MV-4-11 (cell line): ENCODE results near the gene STAT3.
"Not testable (repeated sequence)": the region's sequence is repeated elsewhere in the genome, so short reads cannot be mapped to it uniquely, and the experiment has no call there.

Source experiments
- DNase-seq: peaks from one replicate; lab custom pipeline; 2025; lab: John Stamatoyannopoulos, UW

Gene STAT3

DNA sequence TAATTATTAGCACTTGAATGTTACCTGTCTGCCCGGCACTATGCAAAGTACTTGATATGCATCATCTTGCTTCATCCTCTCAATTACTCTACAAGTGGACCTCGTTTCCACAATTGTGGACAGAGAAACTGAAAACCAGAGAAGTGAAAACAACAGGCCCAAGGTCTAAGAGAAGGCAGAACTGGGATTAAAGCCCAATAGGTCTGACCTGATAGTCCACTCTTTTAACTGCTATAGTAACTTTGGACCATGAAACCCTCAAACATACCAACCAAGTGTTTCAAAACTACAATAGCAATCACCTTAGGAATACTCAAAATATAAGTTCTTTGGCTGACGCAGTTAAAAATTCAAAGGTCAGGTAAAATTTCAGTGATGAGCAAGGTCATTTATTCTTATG lies 7.3 kb downstream of the STAT3 start:
- DNase-seq, result no peak

DNA sequence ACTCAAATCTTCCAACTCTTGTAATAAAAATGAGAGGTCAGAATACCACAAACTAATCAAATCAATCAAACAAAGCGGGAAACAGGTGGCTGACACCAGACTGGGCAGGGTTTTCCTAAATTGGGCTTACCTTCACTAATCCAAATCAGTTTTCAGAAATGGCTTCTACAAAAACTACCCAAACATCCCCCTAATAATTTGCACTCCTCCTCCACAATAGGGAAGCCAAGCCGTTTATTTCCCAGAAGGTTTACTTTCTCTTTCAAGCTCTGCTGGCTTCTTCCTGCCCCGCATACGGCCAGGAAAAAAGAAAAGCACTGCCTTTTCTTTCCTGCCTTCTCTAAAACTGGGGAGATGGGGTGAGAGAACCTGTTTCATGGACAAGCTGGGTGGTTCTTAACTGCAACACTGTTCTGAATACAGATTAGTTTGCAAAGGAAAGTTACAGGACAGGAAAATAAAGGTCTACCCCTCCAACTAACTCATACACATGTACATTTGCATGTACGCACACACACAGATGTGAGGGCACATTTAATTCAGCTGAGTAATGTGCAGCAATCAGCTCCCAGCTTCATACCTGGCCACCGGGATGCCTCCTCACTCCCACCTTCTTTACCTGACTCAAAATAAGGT lies 9.2 kb downstream of the STAT3 start:
- no peak for DNase-seq

DNA sequence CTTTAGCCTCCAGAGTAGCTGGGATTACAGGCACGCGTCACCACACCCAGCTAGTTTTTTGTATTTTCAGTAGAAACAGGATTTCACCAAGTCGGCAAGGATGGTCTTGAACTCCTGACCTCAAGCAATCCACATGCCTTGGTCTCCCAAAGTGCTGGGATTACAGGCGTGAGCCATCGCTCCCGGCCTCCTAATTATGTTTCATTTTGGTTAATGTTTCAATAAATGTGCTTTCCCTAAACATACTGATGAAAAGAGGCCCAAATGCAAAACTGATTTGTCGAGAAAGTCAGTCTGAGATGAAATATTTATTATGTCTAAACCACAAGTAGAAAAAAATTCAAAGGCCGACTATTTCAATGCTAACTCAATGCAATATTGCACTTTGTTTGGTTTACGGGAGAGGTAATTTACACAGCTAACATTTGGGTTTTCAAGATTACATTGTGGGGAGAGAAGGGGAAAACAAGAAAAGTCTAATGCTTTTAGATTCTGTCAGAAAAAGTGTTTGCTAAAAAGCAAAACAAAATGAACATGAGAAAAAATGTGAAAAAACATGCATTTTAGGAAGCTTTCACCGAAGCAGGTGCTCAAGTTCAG lies 9.8 kb downstream of the STAT3 start:
- no peak for DNase-seq

DNA sequence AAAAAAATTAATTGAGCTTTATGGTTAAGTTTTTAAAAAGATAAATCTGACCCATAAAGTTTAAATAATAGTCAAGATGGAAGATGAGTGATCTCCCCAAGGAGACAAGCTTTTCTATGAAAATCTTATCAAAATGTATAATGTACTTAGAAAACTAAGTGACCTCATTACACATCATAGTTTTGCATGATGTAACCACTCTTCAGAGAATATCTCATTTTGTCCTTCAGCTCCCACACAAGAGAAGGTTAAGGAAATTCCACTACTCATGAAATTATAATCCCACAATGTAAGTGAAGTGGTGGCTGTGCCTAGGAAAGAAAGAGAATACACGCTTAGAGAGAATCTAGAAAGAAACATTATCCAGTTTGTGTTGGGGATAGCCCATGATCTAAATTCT lies 14.3 kb downstream of the STAT3 start:
- DNase-seq, result no peak

DNA sequence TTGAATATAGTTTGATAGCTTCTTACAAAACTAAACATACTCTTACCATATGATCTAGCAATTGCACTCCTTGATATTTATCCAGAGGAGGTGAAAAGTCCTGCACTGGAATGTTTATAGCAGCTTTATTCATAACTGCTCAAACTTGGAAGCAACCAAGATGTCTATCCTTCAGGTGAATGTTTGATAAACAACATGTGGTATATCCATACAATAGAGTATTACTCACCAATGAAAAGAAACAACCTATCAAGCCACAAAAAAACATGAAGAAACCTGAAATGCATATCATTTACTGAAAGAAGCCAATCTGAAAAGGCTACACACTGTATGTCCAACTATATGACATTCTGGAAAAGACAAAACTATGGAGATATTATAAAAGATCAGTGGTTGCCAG lies 16.1 kb downstream of the STAT3 start:
- no peak for DNase-seq

DNA sequence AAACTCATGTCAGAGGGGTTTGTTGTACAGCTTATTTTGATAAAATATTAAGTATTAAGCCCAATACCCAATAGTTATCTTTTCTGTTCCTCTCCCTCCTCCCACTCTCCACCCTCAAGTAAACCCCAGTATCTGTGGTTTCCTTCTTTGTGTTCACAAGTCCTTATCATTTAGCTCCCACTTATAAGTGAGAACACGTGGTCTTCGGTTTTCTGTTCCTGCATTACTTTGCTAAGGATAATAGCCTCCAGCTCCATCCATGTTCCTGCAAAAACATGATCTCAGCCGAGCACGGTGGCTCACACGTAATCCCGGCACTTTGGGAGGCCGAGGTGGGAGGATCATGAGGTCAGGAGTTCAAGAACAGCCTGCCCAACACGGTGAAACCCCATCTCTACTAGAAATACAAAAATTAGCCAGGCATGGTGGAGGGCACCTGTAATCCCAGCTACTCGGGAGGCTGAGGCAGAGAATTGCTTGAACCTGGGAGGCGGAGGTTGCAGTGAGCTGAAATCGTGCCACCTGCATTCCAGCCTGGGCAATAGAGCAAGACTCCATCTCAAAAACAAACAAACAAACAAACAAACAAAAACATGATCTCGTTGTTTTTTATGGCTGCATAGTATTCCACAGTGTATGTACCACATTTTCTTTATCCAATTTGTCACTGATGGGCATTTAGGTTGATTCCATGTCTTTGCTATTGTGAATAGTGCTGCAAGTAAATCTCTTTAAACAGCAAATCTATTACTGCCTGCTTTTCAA lies 19.3 kb downstream of the STAT3 start:
- not testable (repeated sequence) for DNase-seq

DNA sequence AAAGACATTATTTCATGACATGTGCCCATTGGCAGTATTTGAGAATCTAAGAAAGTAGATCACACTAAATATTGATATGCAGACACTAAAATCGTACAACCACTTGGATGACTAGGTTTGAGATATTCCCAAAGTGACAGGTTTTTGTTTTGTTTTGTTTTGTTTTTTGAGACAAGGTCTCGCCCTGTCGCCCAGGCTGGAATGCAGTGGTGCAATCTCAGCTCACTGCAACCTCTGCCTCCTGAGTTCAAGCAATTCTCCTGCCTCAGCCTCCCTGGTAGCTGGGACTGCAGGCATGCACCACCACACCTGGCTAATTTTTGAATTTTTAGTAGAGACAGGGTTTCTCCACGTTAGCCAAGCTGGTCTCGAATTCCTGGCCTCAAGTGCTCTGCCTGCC lies 19.9 kb downstream of the STAT3 start:
- not testable (repeated sequence) for DNase-seq

DNA sequence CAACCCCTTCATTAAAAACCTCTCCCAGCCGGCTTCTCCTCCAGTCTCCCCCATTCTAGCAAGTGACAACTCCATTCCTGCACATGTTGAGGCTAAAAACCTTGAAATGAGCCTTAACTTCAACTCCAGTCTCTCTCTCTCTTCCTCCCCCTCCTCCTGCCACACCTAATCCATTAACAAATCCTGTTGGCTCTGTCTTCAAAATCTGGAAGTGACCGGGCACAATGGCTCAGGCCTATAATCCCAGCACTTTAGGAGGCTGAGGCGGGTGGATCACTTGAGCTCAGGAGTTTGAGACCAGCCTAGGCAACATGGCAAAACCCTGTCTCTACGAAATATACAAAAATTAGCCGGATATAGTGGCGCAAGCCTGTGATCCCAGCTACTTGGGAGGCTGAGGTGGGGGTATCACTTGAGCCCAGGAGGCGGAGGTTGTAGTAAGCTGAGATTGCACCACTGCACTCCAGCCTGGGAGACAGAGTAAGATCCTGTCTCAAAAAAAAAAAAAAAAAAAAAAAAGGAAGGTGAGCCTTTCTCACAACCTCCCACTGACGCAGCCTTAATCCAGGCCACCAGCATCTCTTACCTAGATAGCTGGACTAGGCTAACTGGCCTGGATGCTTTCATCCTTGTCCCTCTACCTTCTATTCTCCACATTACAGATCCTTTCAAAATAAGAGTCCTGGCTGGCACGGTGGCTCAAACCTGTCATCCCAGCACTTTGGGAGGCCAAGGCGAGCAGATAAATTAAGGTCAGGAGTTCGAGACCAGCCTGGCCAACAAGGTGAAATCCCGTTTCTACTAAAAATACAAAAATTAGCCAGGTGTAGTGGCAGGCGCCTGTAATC lies 21.8 kb downstream of the STAT3 start:
- not testable (repeated sequence) for DNase-seq

DNA sequence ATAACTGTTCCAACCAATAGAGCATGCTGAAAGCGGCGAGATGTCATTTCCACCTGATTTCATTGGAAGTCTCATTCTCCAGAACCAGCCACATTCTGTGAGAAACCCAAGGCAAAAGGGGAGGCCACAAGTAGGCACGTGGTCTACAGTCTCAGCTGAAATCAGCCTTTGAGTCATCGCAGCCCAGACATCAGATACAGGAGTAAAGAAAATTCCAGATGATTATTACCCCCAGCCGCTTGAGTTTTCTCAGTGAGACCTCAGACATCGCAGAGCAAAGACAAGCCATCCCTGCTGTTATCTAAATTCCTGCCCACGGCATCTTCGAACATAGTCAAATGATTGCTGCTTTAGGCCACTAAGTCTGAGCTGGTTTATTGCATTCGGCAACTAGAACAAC lies 23.1 kb downstream of the STAT3 start:
- DNase-seq, result no peak

DNA sequence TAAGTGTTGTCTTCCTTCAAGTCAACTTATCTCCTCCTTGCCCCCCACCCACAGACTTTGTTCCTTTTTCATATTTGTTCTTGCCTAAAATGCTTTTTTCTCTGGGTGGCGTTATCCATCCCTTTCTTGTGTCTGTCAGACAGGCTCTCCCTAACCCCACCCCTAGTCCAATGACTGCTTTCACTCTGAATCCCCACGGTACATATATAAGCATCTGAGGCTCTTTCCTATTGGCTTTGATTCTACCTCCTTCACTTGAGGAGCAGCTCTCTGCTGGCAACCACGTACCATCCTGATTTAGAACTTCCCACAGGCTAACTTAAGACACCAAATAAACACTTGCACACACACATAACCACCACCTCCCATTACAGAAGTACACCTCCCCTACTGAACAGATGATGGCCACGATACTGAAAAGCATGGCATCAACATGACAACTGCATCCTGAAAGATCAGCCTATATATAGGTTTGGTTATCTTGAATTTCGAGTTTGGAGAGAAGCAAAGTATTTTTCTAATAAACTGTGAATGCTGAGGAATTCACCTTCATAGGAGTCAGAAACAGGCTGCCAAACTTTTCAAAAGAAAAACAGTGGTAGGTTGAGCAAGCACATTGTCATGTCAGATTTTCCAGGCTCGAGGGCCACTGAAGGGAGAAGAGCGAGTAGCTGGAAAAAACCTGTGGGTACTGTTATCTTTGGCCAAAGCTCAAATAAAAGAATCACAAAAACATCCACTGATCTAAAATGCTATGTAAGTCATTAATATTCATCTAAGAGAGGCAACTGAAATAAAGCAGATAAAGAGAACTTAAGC lies 24.3 kb downstream of the STAT3 start:
- DNase-seq, result no peak

DNA sequence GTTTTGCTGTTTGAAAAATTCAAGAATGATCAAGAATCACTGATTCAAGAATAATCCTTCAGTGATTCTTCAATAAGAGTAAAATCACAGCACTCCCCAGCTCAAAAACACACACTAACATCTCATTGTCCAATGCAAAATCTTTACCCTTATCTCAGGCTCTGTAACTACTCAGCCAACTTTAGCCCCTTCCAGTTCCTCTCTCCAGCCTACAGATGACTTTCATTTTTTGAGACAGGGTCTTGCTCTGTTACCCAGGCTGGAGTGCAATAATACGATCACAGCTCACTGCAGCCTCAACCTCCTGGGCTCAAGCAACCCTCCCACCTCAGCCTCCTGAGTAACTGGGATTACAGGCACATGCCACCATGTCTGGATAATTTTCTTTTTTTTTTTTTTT lies 25.0 kb downstream of the STAT3 start:
- no peak for DNase-seq

DNA sequence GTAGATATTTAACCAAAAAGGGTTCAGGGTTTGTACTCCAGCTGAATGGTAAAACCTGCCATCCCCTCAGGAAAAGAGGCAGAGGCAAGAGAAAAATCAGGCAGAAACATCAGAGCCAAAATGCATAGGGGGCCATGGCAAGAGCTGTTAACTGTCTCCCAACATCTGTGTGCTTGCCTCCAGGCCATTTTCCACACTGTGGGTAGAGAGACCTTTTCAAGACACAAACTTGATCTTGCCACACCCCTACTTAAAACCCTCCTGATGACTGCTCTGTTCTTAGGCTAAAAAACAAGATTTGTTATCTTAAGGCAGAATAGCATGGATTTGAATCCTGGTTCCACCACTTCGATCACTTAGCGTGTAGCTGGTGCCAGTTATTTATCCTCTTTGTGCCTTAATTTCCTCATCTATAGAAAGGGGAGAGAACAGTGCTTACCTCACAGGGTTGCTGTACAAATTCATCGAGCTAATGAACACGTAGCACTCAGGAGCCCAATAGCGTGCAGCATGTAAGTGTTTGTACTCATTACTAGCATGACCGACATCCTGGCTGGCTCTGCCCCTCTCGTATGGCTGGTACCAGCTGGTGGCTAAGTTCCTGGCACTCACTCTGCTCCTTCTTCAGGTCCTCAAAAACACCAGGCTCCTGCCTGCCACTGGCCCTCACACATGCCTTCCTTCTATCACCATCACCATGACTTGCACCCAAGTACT lies 25.8 kb downstream of the STAT3 start:
- DNase-seq, result no peak

DNA sequence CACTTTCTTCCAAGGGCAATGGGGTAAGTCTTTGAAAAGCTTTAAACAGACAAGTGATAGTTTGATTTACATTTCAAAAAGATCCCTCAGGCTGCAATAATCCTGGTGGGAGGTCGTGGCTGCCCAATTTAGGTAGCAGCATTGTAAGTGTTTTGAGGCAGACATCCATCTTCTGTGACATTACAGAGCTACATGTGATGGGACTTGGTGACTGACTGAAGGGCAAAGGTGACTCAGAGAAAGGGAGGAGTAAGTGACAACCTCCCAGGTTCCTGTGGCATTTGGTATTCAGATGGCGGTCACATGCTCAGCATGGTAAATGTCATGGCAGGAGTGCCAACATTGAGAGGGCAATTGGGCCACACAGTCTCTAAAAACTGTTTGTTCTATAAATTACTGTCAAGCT lies 26.5 kb downstream of the STAT3 start:
- no peak for DNase-seq

DNA sequence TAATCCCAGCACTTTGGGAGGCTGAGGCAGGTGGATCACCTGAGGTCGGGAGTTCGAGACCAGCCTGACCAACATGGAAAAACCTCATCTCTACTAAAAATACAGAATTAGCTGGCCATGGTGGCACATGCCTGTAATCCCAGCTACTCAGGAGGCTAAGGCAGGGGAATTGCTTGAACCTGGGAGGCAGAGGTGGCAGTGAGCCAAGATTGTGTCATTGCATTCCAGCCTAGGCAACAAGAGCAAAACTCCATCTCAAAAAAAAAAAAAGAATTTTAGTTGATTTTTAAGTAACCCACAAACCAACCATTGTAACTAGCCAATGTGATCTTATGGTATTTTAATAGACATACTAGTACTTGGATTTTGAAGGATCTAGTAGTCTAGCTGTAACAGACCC lies 27.9 kb downstream of the STAT3 start:
- not testable (repeated sequence) for DNase-seq

DNA sequence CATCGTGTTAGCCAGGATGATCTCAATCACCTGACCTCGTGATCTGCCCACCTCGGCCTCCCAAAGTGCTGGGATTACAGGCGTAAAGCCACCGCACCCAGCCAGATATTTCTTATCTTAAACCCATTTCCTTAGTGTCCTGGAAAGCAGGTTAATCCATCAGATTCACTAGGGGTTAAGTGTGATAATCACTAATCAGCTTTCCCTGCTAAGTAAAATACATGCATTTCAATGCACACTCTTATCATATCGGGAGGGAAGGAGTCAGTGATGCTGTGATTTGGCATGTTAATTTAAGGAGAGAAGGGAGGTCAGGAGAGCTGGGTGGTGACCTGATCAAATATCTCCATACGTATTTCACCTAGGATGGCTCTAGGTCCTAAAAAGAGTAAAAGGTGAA lies 29.1 kb downstream of the STAT3 start:
- no peak for DNase-seq

DNA sequence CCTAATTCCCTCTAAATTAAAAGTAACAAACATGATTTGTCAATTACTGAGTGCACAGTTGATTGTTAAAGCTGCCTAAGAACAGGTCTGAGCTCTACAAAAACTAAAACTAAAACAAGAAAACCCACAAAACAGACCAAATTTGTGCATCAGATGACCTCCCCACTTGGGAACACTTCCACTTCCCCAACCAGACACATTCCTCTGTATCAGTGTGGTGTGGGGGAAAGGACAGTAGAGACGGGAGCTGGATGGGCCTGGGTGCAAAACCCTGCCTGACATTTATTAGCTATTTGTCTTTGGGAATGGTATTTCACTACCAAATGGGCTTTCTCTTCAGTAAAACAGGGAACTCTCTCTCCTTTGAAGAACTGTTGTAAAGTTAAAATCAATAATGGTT lies 29.8 kb downstream of the STAT3 start:
- peak; percentile 59 for DNase-seq

DNA sequence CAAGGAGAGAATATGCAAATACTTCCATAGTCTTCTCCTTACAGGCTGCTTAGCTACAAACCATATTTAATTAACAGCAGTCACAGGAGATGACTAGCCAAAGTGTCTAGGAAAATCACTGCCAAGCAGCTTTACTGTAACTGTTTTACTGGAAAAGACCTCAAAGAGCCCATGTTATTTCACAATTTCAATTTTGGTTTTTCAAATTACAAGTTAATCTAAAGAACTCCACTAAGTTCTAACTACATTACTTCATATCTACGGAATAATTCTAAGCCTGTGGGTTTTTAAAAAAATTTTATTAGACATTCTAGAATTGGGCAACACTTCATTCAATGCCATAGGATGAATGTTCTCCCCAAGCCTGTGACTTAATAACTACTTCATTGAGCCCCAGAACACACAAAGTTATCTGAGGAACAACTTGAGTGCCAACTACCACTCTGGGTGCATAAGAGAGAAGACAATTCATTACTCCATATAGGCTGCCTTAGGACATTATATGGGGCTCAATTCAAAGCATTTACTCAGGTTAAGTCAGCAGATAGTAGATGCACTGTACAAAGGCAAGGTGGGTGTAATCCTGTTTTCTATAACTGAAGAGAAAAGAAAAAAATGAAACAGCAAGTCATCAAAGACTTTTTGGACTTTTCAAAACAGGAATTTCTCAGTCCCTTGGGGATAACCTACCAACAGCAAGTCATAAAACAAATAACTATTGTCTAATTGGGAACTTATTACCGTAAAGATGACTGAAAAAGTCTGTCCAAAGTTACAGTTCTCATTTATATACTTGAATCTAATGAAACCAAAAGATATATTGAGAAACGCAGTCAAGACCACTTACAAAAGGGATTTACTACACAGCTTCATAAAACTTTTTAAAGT lies 33.0 kb downstream of the STAT3 start:
- peak; percentile 39 for DNase-seq

DNA sequence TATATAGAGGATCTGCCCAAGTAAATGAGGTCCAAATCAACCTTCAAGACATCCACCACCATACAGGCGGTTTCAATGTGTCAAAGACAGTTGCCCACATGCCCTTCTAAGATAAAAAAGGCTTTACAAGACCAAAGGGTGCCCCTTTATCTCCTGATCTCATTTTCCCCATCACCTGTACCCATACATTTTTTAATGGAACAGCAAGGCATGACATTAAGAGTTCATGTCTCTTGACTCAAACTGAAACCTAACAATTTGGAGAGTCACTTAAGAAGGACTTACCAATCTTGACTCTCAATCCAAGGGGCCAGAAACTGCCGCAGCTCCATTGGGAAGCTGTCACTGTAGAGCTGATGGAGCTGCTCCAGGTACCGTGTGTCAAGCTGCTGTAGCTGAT lies 40.1 kb downstream of the STAT3 start:
- no peak for DNase-seq

DNA sequence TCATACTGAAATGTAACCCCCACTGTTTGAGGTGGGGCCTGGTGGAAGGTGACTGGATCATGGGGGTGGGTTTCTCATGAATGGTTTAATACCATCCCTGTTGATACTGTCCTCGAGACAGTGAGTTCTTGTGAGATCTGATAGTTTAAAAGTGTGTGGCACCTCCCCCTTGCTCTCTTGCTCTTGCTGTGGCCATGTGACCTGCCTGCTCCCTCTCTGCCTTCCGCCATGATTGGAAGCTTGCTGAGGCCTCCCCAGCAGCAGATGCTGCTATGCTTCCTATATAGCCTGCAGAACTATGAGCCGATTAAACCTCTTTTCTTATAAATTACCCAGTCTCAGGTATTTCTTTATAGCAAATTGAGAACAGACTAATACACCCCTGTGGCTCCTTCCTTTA lies 40.6 kb downstream of the STAT3 start:
- no peak for DNase-seq

DNA sequence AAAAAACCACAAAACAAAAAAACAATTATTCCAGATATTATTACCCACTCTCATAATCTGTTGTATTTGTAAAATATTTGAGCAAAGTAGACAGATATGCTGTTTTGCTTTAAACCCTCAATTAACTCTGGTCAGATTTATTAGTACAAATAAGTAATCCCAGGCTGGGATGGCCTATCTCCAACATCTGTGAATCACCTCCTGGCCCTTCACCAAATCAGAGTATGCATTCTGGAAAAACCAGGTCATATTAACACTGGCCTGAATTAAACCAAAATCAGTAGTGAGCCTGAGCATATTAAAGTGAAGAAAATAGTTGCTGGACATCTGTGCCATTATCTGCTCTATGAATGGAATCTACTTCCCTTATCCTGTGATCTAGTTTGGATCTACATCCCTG lies 41.0 kb downstream of the STAT3 start:
- DNase-seq, result no peak
